HEK293 (cell line): Measurements from ENCODE around the gene KRT25.

Experiments
- CTCF ChIA-PET: fragments of 350-600 bp; formaldehyde crosslinking; extraction: SDS; loops from one replicate; lab custom pipeline; 2021; ENCODE audit warnings: antibody characterized with exemption; lab: Yijun Ruan, JAX
- POLR2A ChIA-PET: fragments of 300-600 bp; formaldehyde crosslinking; extraction: SDS; loops from one replicate; lab custom pipeline; 2020; ENCODE audit warnings: antibody characterized with exemption, inconsistent platforms; lab: Yijun Ruan, JAX
- H3K27ac ChIP-seq: fragments of 200-500 bp; sonication (Bioruptor generic); 2 replicates; pipeline ENCODE4 v1.5.1; 2014; ENCODE audit warnings: low read depth, low read length, control low read depth, inconsistent platforms; ENCODE audit errors: extremely low read depth
- H3K36me3 ChIP-seq, 2 experiments: fragments of 200-500 bp in 1 of 2; sonication (Bioruptor generic) in 1 of 2; 1 replicate in 1 of 2; 2 replicates in 1 of 2; pipeline ENCODE4 v1.5.1; 2014 to 2017; ENCODE audit warnings: inconsistent platforms in 2 of 2, low read length in 2 of 2; ENCODE audit not compliant: control insufficient read depth in 2 of 2, insufficient read depth in 1 of 2
- H3K4me1 ChIP-seq: fragments of 200-500 bp; sonication (Bioruptor generic); 2 replicates; pipeline ENCODE4 v1.5.1; 2014; ENCODE audit warnings: mild to moderate bottlenecking, low read length, inconsistent platforms; ENCODE audit not compliant: control insufficient read depth, insufficient read depth
- H3K4me3 ChIP-seq: 2 replicates; pipeline ENCODE4 v1.5.1; 2011; ENCODE audit warnings: low read depth, mild to moderate bottlenecking, control low read depth, low read length, moderate library complexity
- H3K9me3 ChIP-seq: fragments of 200-500 bp; sonication (Bioruptor generic); 2 replicates; pipeline ENCODE4 v1.5.1; 2014; ENCODE audit warnings: low read depth, low read length, inconsistent platforms; ENCODE audit not compliant: control insufficient read depth, insufficient read depth
- GLIS2 ChIP-seq: fragments of 450-650 bp; formaldehyde crosslinking; IDR thresholded peaks from 2 replicates; pipeline ENCODE4 v1.5.1; 2016; ENCODE audit warnings: missing biosample characterization, missing genetic modification characterization
- HOXA7 ChIP-seq: sonication (generic); formaldehyde crosslinking; IDR thresholded peaks from 2 replicates; pipeline ENCODE4 v1.8.1; 2022; ENCODE audit warnings: missing genetic modification reagents, borderline replicate concordance
- KLF1 ChIP-seq: fragments of 450-650 bp; formaldehyde crosslinking; IDR thresholded peaks from 2 replicates; pipeline ENCODE4 v1.5.1; 2016; ENCODE audit warnings: missing biosample characterization, missing genetic modification characterization
- KLF9 ChIP-seq: fragments of 450-650 bp; formaldehyde crosslinking; IDR thresholded peaks from 2 replicates; pipeline ENCODE4 v1.5.1; 2016; ENCODE audit warnings: missing biosample characterization, missing genetic modification characterization, low read depth
- MZF1 ChIP-seq: fragments of 450-650 bp; formaldehyde crosslinking; IDR thresholded peaks from 2 replicates; pipeline ENCODE4 v1.5.1; 2017; ENCODE audit warnings: missing biosample characterization, missing genetic modification characterization, borderline replicate concordance
- RBAK ChIP-seq: fragments of 450-650 bp; formaldehyde crosslinking; IDR thresholded peaks from 2 replicates; pipeline ENCODE4 v1.5.1; 2016; ENCODE audit warnings: missing biosample characterization, missing genetic modification characterization
- SP2 ChIP-seq: fragments of 450-650 bp; formaldehyde crosslinking; IDR thresholded peaks from 2 replicates; pipeline ENCODE4 v1.5.1; 2016; ENCODE audit warnings: missing biosample characterization, missing genetic modification characterization
- TCF7L2 ChIP-seq: IDR thresholded peaks from 2 replicates; pipeline ENCODE4 v1.6.1; 2011; ENCODE audit warnings: low read depth, mild to moderate bottlenecking, inconsistent platforms, low read length, moderate library complexity, borderline replicate concordance
- ZBTB6 ChIP-seq: fragments of 450-650 bp; formaldehyde crosslinking; IDR thresholded peaks from 2 replicates; pipeline ENCODE4 v1.5.1; 2017; ENCODE audit warnings: missing biosample characterization, missing genetic modification characterization
- ZFP37 ChIP-seq: fragments of 450-650 bp; formaldehyde crosslinking; IDR thresholded peaks from 2 replicates; pipeline ENCODE4 v1.5.1; 2016; ENCODE audit warnings: missing biosample characterization, missing genetic modification characterization
- ZIC2 ChIP-seq: fragments of 450-650 bp; formaldehyde crosslinking; IDR thresholded peaks from 2 replicates; pipeline ENCODE4 v1.5.1; 2016; ENCODE audit warnings: missing biosample characterization, missing genetic modification characterization
- ZNF112 ChIP-seq: fragments of 450-650 bp; formaldehyde crosslinking; IDR thresholded peaks from 2 replicates; pipeline ENCODE4 v1.5.0; 2017; ENCODE audit warnings: missing biosample characterization, missing genetic modification characterization
- ZNF121 ChIP-seq: fragments of 450-650 bp; formaldehyde crosslinking; IDR thresholded peaks from 2 replicates; pipeline ENCODE4 v1.5.1; 2016; ENCODE audit warnings: missing biosample characterization, missing genetic modification characterization
- ZNF16 ChIP-seq: fragments of 450-650 bp; formaldehyde crosslinking; IDR thresholded peaks from 2 replicates; pipeline ENCODE4 v1.5.1; 2016; ENCODE audit warnings: low read depth, missing biosample characterization, missing genetic modification characterization
- ZNF18 ChIP-seq: fragments of 450-650 bp; formaldehyde crosslinking; IDR thresholded peaks from 2 replicates; pipeline ENCODE4 v1.5.1; 2016; ENCODE audit warnings: missing biosample characterization, missing genetic modification characterization
- ZNF239 ChIP-seq: fragments of 450-650 bp; formaldehyde crosslinking; IDR thresholded peaks from 2 replicates; pipeline ENCODE4 v1.5.1; 2016; ENCODE audit warnings: missing biosample characterization, missing genetic modification characterization
- ZNF311 ChIP-seq: fragments of 450-650 bp; formaldehyde crosslinking; IDR thresholded peaks from 2 replicates; pipeline ENCODE4 v1.5.1; 2017; ENCODE audit warnings: missing biosample characterization, missing genetic modification characterization, borderline replicate concordance
- ZNF335 ChIP-seq: fragments of 450-650 bp; formaldehyde crosslinking; conservative IDR thresholded peaks from 2 replicates; pipeline ENCODE4 v1.5.1; 2016; ENCODE audit warnings: missing biosample characterization, missing genetic modification characterization
- ZNF391 ChIP-seq: fragments of 450-650 bp; formaldehyde crosslinking; IDR thresholded peaks from 2 replicates; pipeline ENCODE4 v1.5.1; 2016; ENCODE audit warnings: low read depth, missing biosample characterization, missing genetic modification characterization, borderline replicate concordance
- ZNF394 ChIP-seq: fragments of 450-650 bp; formaldehyde crosslinking; IDR thresholded peaks from 2 replicates; pipeline ENCODE4 v1.5.1; 2016; ENCODE audit warnings: missing biosample characterization, missing genetic modification characterization, mild to moderate bottlenecking, moderate library complexity, borderline replicate concordance
- ZNF48 ChIP-seq: fragments of 450-650 bp; formaldehyde crosslinking; IDR thresholded peaks from 2 replicates; pipeline ENCODE4 v1.5.1; 2016; ENCODE audit warnings: missing biosample characterization, missing genetic modification characterization
- ZNF639 ChIP-seq: fragments of 450-650 bp; formaldehyde crosslinking; IDR thresholded peaks from 2 replicates; pipeline ENCODE4 v1.5.1; 2016; ENCODE audit warnings: missing biosample characterization, missing genetic modification characterization
- ZNF658 ChIP-seq: fragments of 450-650 bp; formaldehyde crosslinking; IDR thresholded peaks from 2 replicates; pipeline ENCODE4; 2016; ENCODE audit warnings: missing biosample characterization, missing genetic modification characterization
- ZNF768 ChIP-seq: fragments of 450-650 bp; formaldehyde crosslinking; IDR thresholded peaks from 2 replicates; pipeline ENCODE4 v1.5.1; 2018; ENCODE audit warnings: missing biosample characterization, mild to moderate bottlenecking, missing genetic modification characterization
- ZNF791 ChIP-seq: fragments of 450-650 bp; formaldehyde crosslinking; IDR thresholded peaks from 2 replicates; pipeline ENCODE4 v1.5.1; 2016; ENCODE audit warnings: missing biosample characterization, missing genetic modification characterization
- ZSCAN18 ChIP-seq: fragments of 450-650 bp; formaldehyde crosslinking; IDR thresholded peaks from 2 replicates; pipeline ENCODE4 v1.5.1; 2016; ENCODE audit warnings: missing biosample characterization, missing genetic modification characterization
- TF ChIP-seq, protein P1 (sequence below): fragments of 450-650 bp; formaldehyde crosslinking; IDR thresholded peaks from 2 replicates; pipeline ENCODE4 v1.5.1; 2016; ENCODE audit warnings: missing biosample characterization, missing genetic modification characterization

The KRT25 gene

DNA sequence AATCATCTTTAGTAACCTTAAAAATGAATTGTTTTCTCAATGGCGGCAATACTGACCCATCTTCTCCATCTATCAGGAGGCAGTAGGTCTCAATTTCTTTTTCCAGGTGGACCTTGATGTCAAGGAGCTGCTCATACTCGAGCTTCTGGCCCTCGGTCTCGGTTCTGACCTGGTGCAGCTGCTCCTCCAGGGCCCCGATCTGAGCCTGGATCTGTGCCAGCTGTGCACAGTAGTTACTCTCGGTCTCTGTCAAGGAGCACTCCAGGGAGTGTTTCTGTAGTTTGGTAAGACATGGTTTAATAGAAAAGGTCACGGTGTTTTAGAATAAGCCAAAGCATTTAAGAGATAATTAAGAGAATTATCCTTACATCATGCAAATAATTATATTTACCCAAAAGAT lies 22.3 kb upstream of the KRT25 start (continued):
- TF ChIP-seq ZNF18 (no peak), ZNF639 (no peak), ZNF768 (tag by site-specific recombination) (no peak)

DNA sequence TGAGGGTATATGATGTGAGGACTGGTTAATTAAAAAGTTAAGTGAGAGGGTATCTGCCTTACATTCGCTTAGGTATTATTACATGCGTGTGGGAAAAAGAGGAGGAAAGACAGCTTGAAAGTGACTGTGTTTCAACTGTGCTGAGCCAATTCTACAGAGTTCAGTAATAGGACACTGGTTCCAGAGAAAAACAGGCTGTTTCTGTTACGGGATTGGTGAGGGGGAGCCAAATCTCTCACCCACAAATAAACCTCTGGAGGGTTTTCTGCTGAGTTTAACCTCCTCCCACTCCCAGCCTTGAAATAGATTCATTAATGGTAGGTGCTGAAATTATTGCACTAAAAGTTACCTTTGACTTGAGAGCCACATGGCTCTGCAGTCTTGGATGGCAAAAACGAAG lies 20.8 kb upstream of the KRT25 start:
- no peaks in the 10 kb centered on the region for H3K4me1 ChIP-seq
- ChIA-PET POLR2A (no interaction called here), CTCF (interaction anchor here (0.5 to 0.6 kb wide), 2 partner anchors 17 to 531 kb away, joined by 4 to 5 read pairs; no protein-coding TSS in a partner anchor)
- no peaks in the 10 kb centered on the region for H3K36me3 ChIP-seq
- no peak overlapping the region for H3K4me3 ChIP-seq
- TF ChIP-seq ZNF391 (no peak), ZBTB6 (tag by site-specific recombination) (no peak), KLF9 (no peak), ZNF791 (tag by site-specific recombination) (no peak), GLIS2 (tag by site-specific recombination) (no peak), ZNF16 (tag by site-specific recombination) (no peak), ZNF112 (tag by site-specific recombination) (no peak), ZNF48 (tag by site-specific recombination) (no peak), ZNF311 (tag by site-specific recombination) (no peak), HOXA7 (no peak), TCF7L2 (no peak), ZNF121 (tag by site-specific recombination) (no peak), MZF1 (tag by site-specific recombination) (no peak), ZNF658 (tag by site-specific recombination) (no peak)
- TF ChIP-seq, protein P1, sequence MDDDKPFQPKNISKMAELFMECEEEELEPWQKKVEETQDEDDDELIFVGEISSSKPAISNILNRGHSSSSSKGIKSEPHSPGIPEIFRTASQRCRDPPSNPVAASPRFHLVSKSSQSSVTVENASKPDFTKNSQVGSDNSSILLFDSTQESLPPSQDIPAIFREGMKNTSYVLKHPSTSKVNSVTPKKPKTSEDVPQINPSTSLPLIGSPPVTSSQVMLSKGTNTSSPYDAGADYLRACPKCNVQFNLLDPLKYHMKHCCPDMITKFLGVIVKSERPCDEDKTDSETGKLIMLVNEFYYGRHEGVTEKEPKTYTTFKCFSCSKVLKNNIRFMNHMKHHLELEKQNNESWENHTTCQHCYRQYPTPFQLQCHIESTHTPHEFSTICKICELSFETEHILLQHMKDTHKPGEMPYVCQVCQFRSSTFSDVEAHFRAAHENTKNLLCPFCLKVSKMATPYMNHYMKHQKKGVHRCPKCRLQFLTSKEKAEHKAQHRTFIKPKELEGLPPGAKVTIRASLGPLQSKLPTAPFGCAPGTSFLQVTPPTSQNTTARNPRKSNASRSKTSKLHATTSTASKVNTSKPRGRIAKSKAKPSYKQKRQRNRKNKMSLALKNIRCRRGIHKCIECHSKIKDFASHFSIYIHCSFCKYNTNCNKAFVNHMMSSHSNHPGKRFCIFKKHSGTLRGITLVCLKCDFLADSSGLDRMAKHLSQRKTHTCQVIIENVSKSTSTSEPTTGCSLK (tag by site-specific recombination), result no peak
- TF ChIP-seq, all 188 proteins: peak for 0
- H3K9me3 ChIP-seq, result no peaks in the 10 kb centered on the region
- H3K27ac ChIP-seq, result no peak overlapping the region

DNA sequence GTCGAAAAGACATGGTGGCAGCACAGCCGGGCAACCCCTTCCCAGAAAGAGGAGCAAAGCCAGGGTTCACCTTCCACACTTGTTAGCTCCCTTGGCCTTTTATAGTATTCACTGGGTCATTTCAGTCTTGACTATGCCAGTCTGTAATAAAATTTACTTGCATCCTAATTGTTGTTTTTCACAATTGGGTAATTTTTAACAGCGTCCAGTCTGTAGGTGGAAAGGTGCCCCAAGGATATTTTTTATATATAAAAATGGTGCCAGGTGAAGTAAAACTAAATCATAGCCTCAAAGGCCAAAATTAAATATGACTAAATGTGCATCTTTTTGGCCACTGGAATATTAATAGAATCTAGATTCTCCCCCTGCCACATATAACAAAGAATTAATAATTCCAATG lies 17.0 kb upstream of the KRT25 start, which contains the start of gene KRT26:
Gene KRT26 (minus strand): TSS at position 101 of the 400 bp plus-strand sequence. CDS start 88 bp downstream, at position 13.
- Histone ChIP-seq H3K4me3 (no peak within 1 kb of the TSS), H3K36me3 (no peaks in the 10 kb centered on the region), H3K4me1 (no peaks in the 10 kb centered on the region), H3K9me3 (no peaks in the 10 kb centered on the region), H3K27ac (no peak within 1 kb of the TSS)
- POLR2A ChIA-PET, result no interaction called here
- CTCF ChIA-PET, result no interaction called here
- TF ChIP-seq ZIC2 (tag by site-specific recombination), result no peak
- no peak for TF ChIP-seq ZNF335
- no peak for TF ChIP-seq ZNF394 (tag by site-specific recombination)
- TF ChIP-seq ZNF391, result no peak
- no peak for TF ChIP-seq ZFP37 (tag by site-specific recombination)
- no peak for TF ChIP-seq ZNF239
- TF ChIP-seq KLF1, result no peak
- TF ChIP-seq ZSCAN18 (tag by site-specific recombination), result no peak
- TF ChIP-seq GLIS2 (tag by site-specific recombination), result no peak
- no peak for TF ChIP-seq ZNF121 (tag by site-specific recombination)
- no peak for TF ChIP-seq RBAK (tag by site-specific recombination)
- no peak for TF ChIP-seq ZNF768 (tag by site-specific recombination)
- no peak for TF ChIP-seq SP2 (tag by site-specific recombination)
